Esophagus muscularis mucosa (tissue), 4 donors: ENCODE results near the gene PTPRN2. TPM values are rescaled to one million over a fixed set of nuclear protein-coding genes. Genes with fewer than 3 reads are reported as not detected.

Experiments
- DNase-seq: peaks from one replicate; pipeline ENCODE4 v3.0.0-alpha.2; 2017; ENCODE audit errors: extremely low spot score
- H3K27ac ChIP-seq, 4 donors: fragments of 200-600 bp; sonication (generic); replicated peaks in 1 of 4; 1 replicate in 3 of 4; 2 replicates in 1 of 4; pipeline ENCODE4 v1.5.1; 2016 to 2019; ENCODE audit warnings: mild to moderate bottlenecking in 1 of 4
- H3K27me3 ChIP-seq, 4 donors: fragments of 200-600 bp; sonication (generic); one replicate each; pipeline versions ENCODE4 v1.5.1 to v1.6.0; 2016 to 2019
- H3K36me3 ChIP-seq, 4 donors: fragments of 200-600 bp; sonication (generic); one replicate each; pipeline ENCODE4 v1.5.1; 2016 to 2019
- H3K4me1 ChIP-seq, 4 donors: fragments of 200-600 bp; sonication (generic); one replicate each; pipeline ENCODE4 v1.5.1; 2016 to 2019
- H3K4me3 ChIP-seq, 4 donors: fragments of 200-600 bp; sonication (generic); 1 replicate in 2 of 4; 2 replicates in 2 of 4; pipeline ENCODE4 v1.5.1; 2016 to 2019; ENCODE audit warnings: mild to moderate bottlenecking in 4 of 4, moderate library complexity in 1 of 4
- H3K9me3 ChIP-seq, 4 donors: fragments of 200-600 bp; sonication (generic); 1 replicate in 3 of 4; 2 replicates in 1 of 4; pipeline ENCODE4 v1.5.1; 2016 to 2019
- CTCF ChIP-seq, 3 experiments: fragments of 200-600 bp in 2 of 3; fragments of 450-650 bp in 1 of 3; sonication (generic) in 2 of 3; IDR thresholded peaks; one replicate each; pipeline ENCODE4 v1.5.1; 2017 to 2019; ENCODE audit warnings: antibody characterized with exemption in 3 of 3, mild to moderate bottlenecking in 2 of 3, moderate library complexity in 1 of 3
- EP300 ChIP-seq: sonication (generic); formaldehyde crosslinking; IDR thresholded peaks from one replicate; pipeline ENCODE4 v1.6.1; 2017; ENCODE audit warnings: antibody characterized with exemption
- POLR2A ChIP-seq: fragments of 450-650 bp; IDR thresholded peaks from one replicate; pipeline ENCODE4 v1.6.1; 2017; ENCODE audit warnings: antibody characterized with exemption, moderate library complexity, mild to moderate bottlenecking, low read depth
- POLR2AphosphoS5 ChIP-seq, 2 donors: sonication (generic); formaldehyde crosslinking; IDR thresholded peaks; one replicate each; pipeline ENCODE4 v1.6.1; 2017; ENCODE audit warnings: antibody characterized with exemption in 2 of 2
- WGBS: methylation state at CpG from one replicate; pipeline ENCODE4 v1.1.5; 2018; 5-methylcytosine and 5-hydroxymethylcytosine counted together
- intact Hi-C: fragments of 100-400 bp; cut with DNase I; formaldehyde crosslinking; loops from one replicate; pipeline ENCODE4 v1.15.1; 2023
- total RNA-seq, 4 donors: library from RNA; depleted of rRNA; stranded (reverse); fragments of >200 nt; gene quantifications; one replicate each; pipeline versions ENCODE4 v1.1.0 to v1.2.1, GENCODE V29; 2016

Gene PTPRN2
- total RNA-seq, 4 donors from 2014 or later: 2.1 to 3.1 (median 3.1) TPM

GRCh38 chr7:157801113-157801512 lies 786.5 kb downstream of the PTPRN2 start:
- H3K4me1 ChIP-seq: no peaks in the 10 kb centered on the region
- DNase-seq: no peak
- H3K9me3 ChIP-seq: peaks cover 0 to 8% (median 0%) of the 10 kb centered on the region in 4 donors
- no peaks in the 10 kb centered on the region for H3K36me3 ChIP-seq
- intact Hi-C loops: no loop called here
- H3K4me3 ChIP-seq: no peak overlapping the region
- no peak for TF ChIP-seq EP300
- TF ChIP-seq CTCF (IDR thresholded peaks at IDR 0.05): no peak
- TF ChIP-seq POLR2A: no peak
- no peak for TF ChIP-seq POLR2AphosphoS5 (IDR thresholded peaks at IDR 0.05)
- WGBS: 69% methylated on average over 20 of the region's 21 CpGs
- peaks cover 0 to under 1% (median 0%) of the 10 kb centered on the region in 4 donors for H3K27me3 ChIP-seq
- no peak overlapping the region for H3K27ac ChIP-seq

GRCh38 chr7:157800281-157800680 lies 787.3 kb downstream of the PTPRN2 start:
- no peak for DNase-seq
- Histone ChIP-seq H3K4me3 (no peak overlapping the region), H3K36me3 (no peaks in the 10 kb centered on the region), H3K27me3 (peaks cover 0 to 9% (median 0%) of the 10 kb centered on the region in 4 donors), H3K27ac (no peak overlapping the region), H3K9me3 (peaks cover 0 to 8% (median 0%) of the 10 kb centered on the region in 4 donors), H3K4me1 (no peaks in the 10 kb centered on the region)
- TF ChIP-seq EP300 (no peak), POLR2AphosphoS5 (IDR thresholded peaks at IDR 0.05) (no peak), POLR2A (no peak), CTCF (IDR thresholded peaks at IDR 0.05) (no peak)
- 96% methylated on average over 15 of the region's 15 CpGs for WGBS
- intact Hi-C loops: no loop called here

GRCh38 chr7:157799076-157799685 lies 788.4 kb downstream of the PTPRN2 start:
- TF ChIP-seq POLR2A (no peak), POLR2AphosphoS5 (IDR thresholded peaks at IDR 0.05) (no peak), CTCF (IDR thresholded peaks at IDR 0.05) (no peak), EP300 (no peak)
- DNase-seq: no peak

GRCh38 chr7:157797361-157797760 lies 790.3 kb downstream of the PTPRN2 start:
- intact Hi-C loops: no loop called here
- peaks cover 0 to 6% (median 0%) of the 10 kb centered on the region in 4 donors for H3K9me3 ChIP-seq
- no peak overlapping the region for H3K27ac ChIP-seq

More at GRCh38 chr7:157799076-157799685, 788.4 kb downstream of the PTPRN2 start:
- H3K9me3 ChIP-seq: peaks cover 0 to 8% (median 0%) of the 10 kb centered on the region in 4 donors
- H3K4me1 ChIP-seq: no peaks in the 10 kb centered on the region
- H3K27me3 ChIP-seq: peaks cover 0 to 20% (median 0%) of the 10 kb centered on the region in 4 donors
- H3K4me3 ChIP-seq: no peak overlapping the region
- H3K36me3 ChIP-seq: no peaks in the 10 kb centered on the region
- no peak overlapping the region for H3K27ac ChIP-seq
- 87% methylated on average over 16 of the region's 19 CpGs for WGBS
- intact Hi-C loops: no loop called here

More at GRCh38 chr7:157797361-157797760, 790.3 kb downstream of the PTPRN2 start:
- H3K36me3 ChIP-seq: no peaks in the 10 kb centered on the region
- H3K4me1 ChIP-seq: no peaks in the 10 kb centered on the region
- H3K27me3 ChIP-seq: peaks cover 0 to 25% (median 0%) of the 10 kb centered on the region in 4 donors
- H3K4me3 ChIP-seq: no peak overlapping the region
- 80% methylated on average over 12 of the region's 12 CpGs for WGBS
- no peak for DNase-seq
- TF ChIP-seq EP300: no peak
- no peak for TF ChIP-seq POLR2A
- no peak for TF ChIP-seq POLR2AphosphoS5 (IDR thresholded peaks at IDR 0.05)
- no peak for TF ChIP-seq CTCF (IDR thresholded peaks at IDR 0.05)
